Measurements from ENCODE around the gene CUL1.
"Not testable (repeated sequence)": the region's sequence is repeated elsewhere in the genome, so short reads cannot be mapped to it uniquely, and the experiment has no call there.

CUL1 gene

GRCh38 chr7:148706368-148706767, 7.7 kb downstream of the CUL1 start:
- H3K27me3 ChIP-seq (ENCODE audit: insufficient read depth, low read length): no peaks in the 10 kb centered on the region
- H3K4me1 ChIP-seq (ENCODE audit: insufficient read depth, low read length): peaks cover 69% of the 10 kb centered on the region
- 89% methylated on average over 5 of the region's 5 CpGs for WGBS
- H3K9me3 ChIP-seq (ENCODE audit: insufficient read depth, low read depth, low read length): no peaks in the 10 kb centered on the region
- no peak overlapping the region for H3K27ac ChIP-seq (ENCODE audit: low read depth, low read length)
- no peak overlapping the region for H3K4me3 ChIP-seq (ENCODE audit: low read length)
- H3K36me3 ChIP-seq (ENCODE audit: insufficient read depth, low read length): no peaks in the 10 kb centered on the region
- no peak overlapping the region for H3K9ac ChIP-seq (ENCODE audit: low read depth, low read length)

GRCh38 chr7:148708026-148708885, 9.6 kb downstream of the CUL1 start:
- peak overlapping the region; percentile 19 for H3K27ac ChIP-seq (ENCODE audit: low read depth, low read length)

GRCh38 chr7:148709014-148709413, 10.3 kb downstream of the CUL1 start:
- no peaks in the 10 kb centered on the region for H3K9me3 ChIP-seq (ENCODE audit: insufficient read depth, low read depth, low read length)
- H3K4me3 ChIP-seq (ENCODE audit: low read length): no peak overlapping the region
- 92% methylated on average over 5 of the region's 6 CpGs for WGBS
- no peaks in the 10 kb centered on the region for H3K36me3 ChIP-seq (ENCODE audit: insufficient read depth, low read length)
- no peak overlapping the region for H3K9ac ChIP-seq (ENCODE audit: low read depth, low read length)
- H3K27ac ChIP-seq (ENCODE audit: low read depth, low read length): 0 out of 2 replicates have a peak overlapping the region, but pooled peaks have one; percentile 38
- H3K27me3 ChIP-seq (ENCODE audit: insufficient read depth, low read length): no peaks in the 10 kb centered on the region
- H3K4me1 ChIP-seq (ENCODE audit: insufficient read depth, low read length): peaks cover 52% of the 10 kb centered on the region

More at GRCh38 chr7:148708026-148708885, 9.6 kb downstream of the CUL1 start:
- H3K4me3 ChIP-seq (ENCODE audit: low read length): no peak overlapping the region
- H3K9ac ChIP-seq (ENCODE audit: low read depth, low read length): no peak overlapping the region
- H3K4me1 ChIP-seq (ENCODE audit: insufficient read depth, low read length): peaks cover 55% of the 10 kb centered on the region
- no peaks in the 10 kb centered on the region for H3K27me3 ChIP-seq (ENCODE audit: insufficient read depth, low read length)
- no peaks in the 10 kb centered on the region for H3K9me3 ChIP-seq (ENCODE audit: insufficient read depth, low read depth, low read length)
- no peaks in the 10 kb centered on the region for H3K36me3 ChIP-seq (ENCODE audit: insufficient read depth, low read length)
- WGBS: 76% methylated on average over 6 of the region's 7 CpGs

GRCh38 chr7:148710426-148710825, 11.7 kb downstream of the CUL1 start:
- H3K9ac ChIP-seq (ENCODE audit: low read depth, low read length); H3K9me3 ChIP-seq (ENCODE audit: insufficient read depth, low read depth, low read length); H3K4me3 ChIP-seq (ENCODE audit: low read length); H3K27me3 ChIP-seq (ENCODE audit: insufficient read depth, low read length); H3K36me3 ChIP-seq (ENCODE audit: insufficient read depth, low read length); H3K27ac ChIP-seq (ENCODE audit: low read depth, low read length): not testable (repeated sequence)
- peaks cover 38% of the 10 kb centered on the region for H3K4me1 ChIP-seq (ENCODE audit: insufficient read depth, low read length)
- 96% methylated on average over 17 of the region's 17 CpGs for WGBS

GRCh38 chr7:148711191-148712102, 12.7 kb downstream of the CUL1 start:
- Histone ChIP-seq H3K9me3 (ENCODE audit: insufficient read depth, low read depth, low read length) (no peaks in the 10 kb centered on the region), H3K36me3 (ENCODE audit: insufficient read depth, low read length) (0 out of 2 replicates have a peak, but pooled peaks cover 3% of the 10 kb centered on the region), H3K4me1 (ENCODE audit: insufficient read depth, low read length) (peaks cover 28% of the 10 kb centered on the region), H3K27me3 (ENCODE audit: insufficient read depth, low read length) (no peaks in the 10 kb centered on the region), H3K4me3 (ENCODE audit: low read length) (no peak overlapping the region), H3K9ac (ENCODE audit: low read depth, low read length) (no peak overlapping the region), H3K27ac (ENCODE audit: low read depth, low read length) (no peak overlapping the region; the same call in 1 of the 2 replicates)
- WGBS: 93% methylated on average over 16 of the region's 16 CpGs

GRCh38 chr7:148712678-148713329, 14.1 kb downstream of the CUL1 start:
- H3K4me3 ChIP-seq (ENCODE audit: low read length): no peak overlapping the region
- H3K9me3 ChIP-seq (ENCODE audit: insufficient read depth, low read depth, low read length): no peaks in the 10 kb centered on the region
- H3K27ac ChIP-seq (ENCODE audit: low read depth, low read length): no peak overlapping the region
- 0 out of 2 replicates have a peak, but pooled peaks cover 3% of the 10 kb centered on the region for H3K36me3 ChIP-seq (ENCODE audit: insufficient read depth, low read length)
- 97% methylated on average over 4 of the region's 4 CpGs for WGBS
- H3K27me3 ChIP-seq (ENCODE audit: insufficient read depth, low read length): no peaks in the 10 kb centered on the region
- H3K9ac ChIP-seq (ENCODE audit: low read depth, low read length): no peak overlapping the region
- H3K4me1 ChIP-seq (ENCODE audit: insufficient read depth, low read length): peaks cover 19% of the 10 kb centered on the region

- Histone ChIP-seq H3K4me1 (ENCODE audit: insufficient read depth, low read length) (0 out of 2 replicates have a peak, but pooled peaks cover 9% of the 10 kb centered on the region), H3K9ac (ENCODE audit: low read depth, low read length) (no peak overlapping the region), H3K36me3 (ENCODE audit: insufficient read depth, low read length) (0 out of 2 replicates have a peak, but pooled peaks cover 3% of the 10 kb centered on the region), H3K4me3 (ENCODE audit: low read length) (no peak overlapping the region), H3K27ac (ENCODE audit: low read depth, low read length) (no peak overlapping the region), H3K27me3 (ENCODE audit: insufficient read depth, low read length) (no peaks in the 10 kb centered on the region), H3K9me3 (ENCODE audit: insufficient read depth, low read depth, low read length) (no peaks in the 10 kb centered on the region)
- 90% methylated on average over 2 of the region's 2 CpGs for WGBS
Measured at GRCh38 chr7:148714498-148714897, 15.8 kb downstream of the CUL1 start.

GRCh38 chr7:148715027-148715426, 16.3 kb downstream of the CUL1 start:
- Histone ChIP-seq H3K27ac (ENCODE audit: low read depth, low read length) (no peak overlapping the region), H3K9me3 (ENCODE audit: insufficient read depth, low read depth, low read length) (no peaks in the 10 kb centered on the region), H3K9ac (ENCODE audit: low read depth, low read length) (no peak overlapping the region), H3K4me3 (ENCODE audit: low read length) (no peak overlapping the region), H3K4me1 (ENCODE audit: insufficient read depth, low read length) (0 out of 2 replicates have a peak, but pooled peaks cover 14% of the 10 kb centered on the region), H3K36me3 (ENCODE audit: insufficient read depth, low read length) (0 out of 2 replicates have a peak, but pooled peaks cover 3% of the 10 kb centered on the region), H3K27me3 (ENCODE audit: insufficient read depth, low read length) (no peaks in the 10 kb centered on the region)
- WGBS: 91% methylated on average over 6 of the region's 6 CpGs

- Histone ChIP-seq H3K36me3 (ENCODE audit: insufficient read depth, low read length) (0 out of 2 replicates have a peak, but pooled peaks cover 3% of the 10 kb centered on the region), H3K9me3 (ENCODE audit: insufficient read depth, low read depth, low read length) (no peaks in the 10 kb centered on the region), H3K9ac (ENCODE audit: low read depth, low read length) (no peak overlapping the region), H3K4me1 (ENCODE audit: insufficient read depth, low read length) (peaks cover 24% of the 10 kb centered on the region), H3K27me3 (ENCODE audit: insufficient read depth, low read length) (no peaks in the 10 kb centered on the region), H3K27ac (ENCODE audit: low read depth, low read length) (no peak overlapping the region), H3K4me3 (ENCODE audit: low read length) (no peak overlapping the region)
- 94% methylated on average over 12 of the region's 12 CpGs for WGBS
Measured at GRCh38 chr7:148717266-148717793, 18.6 kb downstream of the CUL1 start.

- 98% methylated on average over 3 of the region's 3 CpGs for WGBS
- H3K36me3 ChIP-seq (ENCODE audit: insufficient read depth, low read length): 0 out of 2 replicates have a peak, but pooled peaks cover 3% of the 10 kb centered on the region
- H3K27ac ChIP-seq (ENCODE audit: low read depth, low read length): no peak overlapping the region
- no peak overlapping the region for H3K9ac ChIP-seq (ENCODE audit: low read depth, low read length)
- peaks cover 28% of the 10 kb centered on the region for H3K4me1 ChIP-seq (ENCODE audit: insufficient read depth, low read length)
- no peaks in the 10 kb centered on the region for H3K9me3 ChIP-seq (ENCODE audit: insufficient read depth, low read depth, low read length)
- no peaks in the 10 kb centered on the region for H3K27me3 ChIP-seq (ENCODE audit: insufficient read depth, low read length)
- no peak overlapping the region for H3K4me3 ChIP-seq (ENCODE audit: low read length)
Measured at GRCh38 chr7:148718431-148718830, 19.7 kb downstream of the CUL1 start.

All from HUES64 (cell line).